BJ (cell line): Measurements from ENCODE around the gene AOPEP. TPM values are rescaled to one million over a fixed set of nuclear protein-coding genes. Genes with fewer than 3 reads are reported as not detected.

Experiments used
- CTCF ChIA-PET: fragments of 350-600 bp; formaldehyde crosslinking; extraction: SDS; loops from one replicate; lab custom pipeline; 2021; ENCODE audit warnings: antibody characterized with exemption, inconsistent platforms; lab: Yijun Ruan, JAX
- POLR2A ChIA-PET: fragments of 300-600 bp; sonication (Branson Sonifier 250); formaldehyde crosslinking; extraction: SDS; loops from one replicate; lab custom pipeline; 2021; ENCODE audit warnings: antibody characterized with exemption; lab: Charles Lee
- DNase-seq: peaks from one replicate; pipeline ENCODE4 v3.0.0-alpha.2; 2011; ENCODE audit warnings: low read depth
- H3K27me3 ChIP-seq: 2 replicates; pipeline ENCODE4 v1.6.0; 2011; ENCODE audit warnings: low read length; ENCODE audit not compliant: control insufficient read depth, insufficient read depth
- H3K36me3 ChIP-seq: 2 replicates; pipeline ENCODE4 v1.5.1; 2011; ENCODE audit warnings: low read length; ENCODE audit not compliant: control insufficient read depth, insufficient read depth
- H3K4me3 ChIP-seq: 2 replicates; pipeline ENCODE4 v1.5.1; 2011; ENCODE audit warnings: low read depth, mild to moderate bottlenecking, control low read depth, low read length
- CTCF ChIP-seq: IDR thresholded peaks from 2 replicates; pipeline ENCODE4 v1.5.1; 2011; ENCODE audit warnings: low read depth, mild to moderate bottlenecking, control low read depth, inconsistent platforms, low read length, moderate library complexity; ENCODE audit not compliant: insufficient read depth
- polyA plus RNA-seq: library from polyadenylated mRNA; depleted of rRNA; stranded (reverse); fragments of >200 nt; gene quantifications from 2 replicates; pipeline ENCODE4 v1.2.3, GENCODE V29; 2011

Gene AOPEP
- polyA plus RNA-seq, 1 experiment: 52.1 TPM

- TF ChIP-seq CTCF: no peak
- Histone ChIP-seq H3K4me3 (no peak overlapping the region), H3K36me3 (no peaks in the 10 kb centered on the region), H3K27me3 (no peaks in the 10 kb centered on the region)
- ChIA-PET CTCF (interaction anchor here (0.9 to 1.7 kb wide), 2 partner anchors 10 to 12 kb away, joined by 3 to 5 read pairs; no protein-coding TSS in a partner anchor), POLR2A (interaction anchor here (0.6 to 1.1 kb wide), 5 partner anchors 10 to 252 kb away, joined by 4 to 10 read pairs (median 5); no protein-coding TSS in a partner anchor)
- peak; percentile 80 for DNase-seq
Observed at GRCh38 chr9:94903961-94904421, 177.5 kb downstream of the AOPEP start.

GRCh38 chr9:94904806-94905205, 178.3 kb downstream of the AOPEP start:
- TF ChIP-seq CTCF: no peak
- no peak overlapping the region for H3K4me3 ChIP-seq
- no peaks in the 10 kb centered on the region for H3K36me3 ChIP-seq
- POLR2A ChIA-PET: interaction anchor here (1.1 kb wide), 1 partner anchor 102 kb away, joined by 4 read pairs; no protein-coding TSS in a partner anchor
- H3K27me3 ChIP-seq: no peaks in the 10 kb centered on the region
- CTCF ChIA-PET: no interaction called here
- DNase-seq: no peak

- no peak for TF ChIP-seq CTCF
- ChIA-PET POLR2A (no interaction called here), CTCF (no interaction called here)
- DNase-seq: no peak
- H3K4me3 ChIP-seq: no peak overlapping the region
- H3K27me3 ChIP-seq: no peaks in the 10 kb centered on the region
- no peaks in the 10 kb centered on the region for H3K36me3 ChIP-seq
Observed at GRCh38 chr9:94905606-94906005, 179.1 kb downstream of the AOPEP start.

- TF ChIP-seq CTCF: no peak
- CTCF ChIA-PET: no interaction called here
- no peaks in the 10 kb centered on the region for H3K36me3 ChIP-seq
Observed at GRCh38 chr9:94906181-94906580, 179.7 kb downstream of the AOPEP start.

DNA sequence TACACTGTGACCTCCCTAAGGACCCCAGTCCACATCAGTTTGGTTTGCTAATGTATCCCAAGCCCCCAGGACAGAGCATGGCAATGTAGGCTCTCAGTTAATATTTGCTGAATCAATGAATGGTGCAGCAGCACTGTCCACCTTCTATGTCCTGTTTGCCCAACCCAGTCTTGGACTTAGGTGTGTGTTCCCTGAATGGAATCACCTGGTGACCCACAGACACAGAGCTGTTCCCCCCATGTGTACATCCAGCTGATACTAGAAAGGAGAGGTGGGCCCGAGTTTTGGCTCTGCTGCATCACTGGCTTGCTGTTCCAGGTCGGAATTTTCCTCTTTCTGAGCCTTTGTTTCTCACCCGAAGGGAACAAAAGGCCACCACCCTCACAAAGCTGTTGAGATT, 180.2 kb downstream of the AOPEP start:
- TF ChIP-seq CTCF: no peak
- Histone ChIP-seq H3K27me3 (no peaks in the 10 kb centered on the region), H3K4me3 (no peak overlapping the region), H3K36me3 (no peaks in the 10 kb centered on the region)
- ChIA-PET CTCF (no interaction called here), POLR2A (no interaction called here)
- DNase-seq: no peak

More at GRCh38 chr9:94906181-94906580, 179.7 kb downstream of the AOPEP start:
- POLR2A ChIA-PET: no interaction called here
- DNase-seq: no peak
- H3K27me3 ChIP-seq: no peaks in the 10 kb centered on the region
- no peak overlapping the region for H3K4me3 ChIP-seq
